ENCODE results near the gene SPNS2.

DNA sequence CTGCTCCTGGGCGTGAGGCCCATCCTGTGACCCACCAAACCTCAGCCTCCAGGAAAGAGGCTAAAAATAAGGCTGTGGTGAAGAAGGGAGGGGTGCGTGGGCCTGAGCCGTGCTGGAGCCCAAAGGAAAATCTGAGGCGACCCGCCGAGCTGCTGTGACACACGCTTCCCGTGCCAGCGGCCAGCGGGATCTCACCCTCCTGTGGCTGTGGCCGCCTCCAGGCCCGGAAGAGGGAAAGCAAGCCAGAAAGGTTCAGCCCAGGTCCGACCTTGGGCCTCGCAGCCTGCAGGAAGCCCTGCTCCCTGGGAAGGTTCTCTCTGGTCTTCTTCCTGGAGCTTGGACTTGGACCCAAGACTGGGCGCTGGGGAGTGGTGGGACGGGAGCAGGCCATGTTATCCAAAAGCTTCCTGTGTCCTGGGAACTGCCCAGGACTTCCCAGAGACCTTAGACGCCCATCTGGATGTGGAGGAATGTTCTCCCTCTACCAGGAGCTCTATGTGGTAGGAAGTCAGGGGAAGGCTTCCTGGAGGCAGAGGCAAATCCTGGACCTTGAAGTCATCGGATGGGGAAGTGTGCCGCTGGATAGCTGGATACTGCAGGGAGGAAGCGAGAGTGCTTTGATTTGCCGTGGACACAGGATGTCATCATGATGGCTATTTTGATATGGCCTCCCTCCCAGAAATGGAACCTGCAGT, 11.4 kb downstream of the SPNS2 start:
- TF ChIP-seq, protein P1, sequence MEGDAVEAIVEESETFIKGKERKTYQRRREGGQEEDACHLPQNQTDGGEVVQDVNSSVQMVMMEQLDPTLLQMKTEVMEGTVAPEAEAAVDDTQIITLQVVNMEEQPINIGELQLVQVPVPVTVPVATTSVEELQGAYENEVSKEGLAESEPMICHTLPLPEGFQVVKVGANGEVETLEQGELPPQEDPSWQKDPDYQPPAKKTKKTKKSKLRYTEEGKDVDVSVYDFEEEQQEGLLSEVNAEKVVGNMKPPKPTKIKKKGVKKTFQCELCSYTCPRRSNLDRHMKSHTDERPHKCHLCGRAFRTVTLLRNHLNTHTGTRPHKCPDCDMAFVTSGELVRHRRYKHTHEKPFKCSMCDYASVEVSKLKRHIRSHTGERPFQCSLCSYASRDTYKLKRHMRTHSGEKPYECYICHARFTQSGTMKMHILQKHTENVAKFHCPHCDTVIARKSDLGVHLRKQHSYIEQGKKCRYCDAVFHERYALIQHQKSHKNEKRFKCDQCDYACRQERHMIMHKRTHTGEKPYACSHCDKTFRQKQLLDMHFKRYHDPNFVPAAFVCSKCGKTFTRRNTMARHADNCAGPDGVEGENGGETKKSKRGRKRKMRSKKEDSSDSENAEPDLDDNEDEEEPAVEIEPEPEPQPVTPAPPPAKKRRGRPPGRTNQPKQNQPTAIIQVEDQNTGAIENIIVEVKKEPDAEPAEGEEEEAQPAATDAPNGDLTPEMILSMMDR (IDR thresholded peaks at IDR 0.05): no peak
- no peak for TF ChIP-seq POLR2A (IDR thresholded peaks at IDR 0.05)
